Upper lobe of left lung (tissue), 6 donors: ENCODE measurements around the gene CAMTA2. TPM values are rescaled to one million over a fixed set of nuclear protein-coding genes. Genes with fewer than 3 reads are reported as not detected.

Experiments
- ATAC-seq, 2 donors: fragments of 200-7000 bp; cut with Tn5 transposase; one replicate each; pipeline ENCODE4 v1.9.1; 2022; ENCODE audit warnings: mild to moderate bottlenecking in 2 of 2, moderate library complexity in 2 of 2; ENCODE audit not compliant: low FRiP score in 2 of 2
- DNase-seq, 2 donors: peaks; one replicate each; pipeline ENCODE4 v3.0.0-alpha.2; 2019 to 2020
- H3K27ac ChIP-seq, 4 donors: fragments of 200-600 bp; sonication (generic); one replicate each; pipeline ENCODE4 v1.5.1; 2016 to 2019
- H3K27me3 ChIP-seq, 4 donors: fragments of 200-600 bp; sonication (generic); one replicate each; pipeline ENCODE4 v1.5.1; 2017 to 2019
- H3K36me3 ChIP-seq, 4 donors: fragments of 200-600 bp; sonication (generic); one replicate each; pipeline ENCODE4 v1.5.1; 2016 to 2019
- H3K4me1 ChIP-seq, 4 donors: fragments of 200-600 bp; sonication (generic); one replicate each; pipeline ENCODE4 v1.5.1; 2018 to 2019
- H3K4me3 ChIP-seq, 4 donors: fragments of 200-600 bp; sonication (generic); one replicate each; pipeline ENCODE4 v1.5.1; 2017 to 2019; ENCODE audit warnings: mild to moderate bottlenecking in 2 of 4, moderate library complexity in 1 of 4
- H3K9me3 ChIP-seq, 4 donors: fragments of 200-600 bp; sonication (generic); one replicate each; pipeline ENCODE4 v1.5.1; 2018 to 2019
- CTCF ChIP-seq, 6 experiments: fragments of 450-650 bp in 4 of 6; fragments of 200-600 bp in 2 of 6; sonication (generic) in 2 of 6; IDR thresholded peaks; one replicate each; pipeline ENCODE4 v1.5.1; 2016 to 2019; ENCODE audit warnings: antibody characterized with exemption in 6 of 6
- EP300 ChIP-seq, 4 donors: sonication (generic); formaldehyde crosslinking; IDR thresholded peaks; one replicate each; pipeline ENCODE4 v1.5.1; 2017; ENCODE audit warnings: antibody characterized with exemption in 4 of 4, control low read depth in 2 of 4
- POLR2A ChIP-seq, 4 donors: fragments of 450-650 bp; IDR thresholded peaks; one replicate each; pipeline ENCODE4 v1.5.1; 2016 to 2017; ENCODE audit warnings: antibody characterized with exemption in 4 of 4, mild to moderate bottlenecking in 2 of 4
- POLR2AphosphoS5 ChIP-seq, 2 donors: sonication (generic); formaldehyde crosslinking; IDR thresholded peaks; one replicate each; pipeline ENCODE4 v1.5.1; 2017; ENCODE audit warnings: antibody characterized with exemption in 2 of 2
- WGBS, 2 donors: methylation state at CpG; one replicate each; pipeline ENCODE4 v1.1.5; 2017 to 2018; 5-methylcytosine and 5-hydroxymethylcytosine counted together
- total RNA-seq, 6 donors: library from RNA; depleted of rRNA in 4 of 6; stranded (reverse); fragments of >200 nt in 4 of 6; gene quantifications; one replicate each; pipeline versions ENCODE4 v1.1.0 to v1.2.1, GENCODE V29; 2016 to 2021
- donor health status: DM: no; HTN: no; CAD: no; lungs with moderate emphysema.
- donor health status: DM: no; HTN: yes; CAD: no; lungs with severe emphysema.

Gene CAMTA2
- total RNA-seq, 6 donors from 2014 or later: 27.1 to 162 (median 50.8) TPM

GRCh38 chr17:4947010-4947410, 40.5 kb downstream of the CAMTA2 start:
- DNase-seq: no peak

GRCh38 chr17:4946312-4946976, 41.0 kb downstream of the CAMTA2 start:
- Histone ChIP-seq H3K4me1 (peaks cover 54 to 77% (median 65%) of the 10 kb centered on the region in 4 donors), H3K36me3 (peaks cover 10 to 48% (median 42%) of the 10 kb centered on the region in 4 donors), H3K27ac (peak overlapping the region; percentile 97 to 100 (median 98)), H3K4me3 (peak overlapping the region in 3 of 4 donors; percentile 95 to 100 (median 98)), H3K27me3 (no peaks in the 10 kb centered on the region), H3K9me3 (no peaks in the 10 kb centered on the region)
- 18 to 22% methylated on average over 16 of the region's 16 CpGs for WGBS, 2 donors
- ATAC-seq (no peak), DNase-seq (no peak)
- no peak for TF ChIP-seq CTCF (IDR thresholded peaks at IDR 0.05)

More at GRCh38 chr17:4947010-4947410, 40.5 kb downstream of the CAMTA2 start:
- ATAC-seq: no peak
- TF ChIP-seq POLR2AphosphoS5 (IDR thresholded peaks at IDR 0.05): no peak
- TF ChIP-seq CTCF (IDR thresholded peaks at IDR 0.05): no peak
- TF ChIP-seq EP300 (IDR thresholded peaks at IDR 0.05): no peak
- no peak for TF ChIP-seq POLR2A (IDR thresholded peaks at IDR 0.05)
- H3K4me1 ChIP-seq: peaks cover 48 to 71% (median 60%) of the 10 kb centered on the region in 4 donors
- peak overlapping the region; percentile 97 to 100 (median 98) for H3K27ac ChIP-seq
- H3K4me3 ChIP-seq: peak overlapping the region; percentile 95 to 100 (median 97)
- no peaks in the 10 kb centered on the region for H3K27me3 ChIP-seq
- peaks cover 10 to 45% (median 39%) of the 10 kb centered on the region in 4 donors for H3K36me3 ChIP-seq
- 0 to 3% methylated on average over 7 of the region's 7 CpGs for WGBS, 2 donors
- H3K9me3 ChIP-seq: no peaks in the 10 kb centered on the region

GRCh38 chr17:4945944-4946280, 41.6 kb downstream of the CAMTA2 start:
- DNase-seq: no peak
- H3K9me3 ChIP-seq: no peaks in the 10 kb centered on the region
- peaks cover 10 to 48% (median 42%) of the 10 kb centered on the region in 4 donors for H3K36me3 ChIP-seq
- no peaks in the 10 kb centered on the region for H3K27me3 ChIP-seq
- peaks cover 57 to 77% (median 67%) of the 10 kb centered on the region in 4 donors for H3K4me1 ChIP-seq
- no peak for TF ChIP-seq POLR2A (IDR thresholded peaks at IDR 0.05)
- TF ChIP-seq EP300 (IDR thresholded peaks at IDR 0.05): no peak
- TF ChIP-seq CTCF (IDR thresholded peaks at IDR 0.05): no peak
- TF ChIP-seq POLR2AphosphoS5 (IDR thresholded peaks at IDR 0.05): no peak
- peak overlapping the region in 3 of 4 donors; percentile 95 to 100 (median 98) for H3K4me3 ChIP-seq
- 31 to 39% methylated on average over 4 of the region's 4 CpGs for WGBS, 2 donors
- peak overlapping the region; percentile 97 to 100 (median 98) for H3K27ac ChIP-seq
- ATAC-seq: no peak

GRCh38 chr17:4945176-4945943, 42.1 kb downstream of the CAMTA2 start:
- H3K4me1 ChIP-seq: peaks cover 55 to 75% (median 64%) of the 10 kb centered on the region in 4 donors
- peak; percentile 44 to 49 for ATAC-seq
- H3K36me3 ChIP-seq: peaks cover 10 to 48% (median 42%) of the 10 kb centered on the region in 4 donors
- WGBS, 2 donors: 36 to 39% methylated on average over 7 of the region's 7 CpGs
- no peak for TF ChIP-seq CTCF (IDR thresholded peaks at IDR 0.05)
- peak in 1 of 4 donors; percentile 12 for TF ChIP-seq POLR2A (IDR thresholded peaks at IDR 0.05)
- peak; percentile 24 to 67 for TF ChIP-seq POLR2AphosphoS5 (IDR thresholded peaks at IDR 0.05)
- no peak for TF ChIP-seq EP300 (IDR thresholded peaks at IDR 0.05)
- peak overlapping the region; percentile 1 to 100 (median 96) for H3K4me3 ChIP-seq
- H3K27me3 ChIP-seq: no peaks in the 10 kb centered on the region
- DNase-seq: peak in 1 of 2 donors; percentile 90
- H3K9me3 ChIP-seq: no peaks in the 10 kb centered on the region
- H3K27ac ChIP-seq: peak overlapping the region; percentile 97 to 100 (median 98)
